Left hindlimb (tissue), 1 donor: ENCODE results near the gene BICC1.
"Not testable (repeated sequence)": the region's sequence is repeated elsewhere in the genome, so short reads cannot be mapped to it uniquely, and the experiment has no call there.

Experiments
- DNase-seq: peaks from one replicate; pipeline ENCODE4 v3.0.0-alpha.2; 2018

The BICC1 gene

DNA sequence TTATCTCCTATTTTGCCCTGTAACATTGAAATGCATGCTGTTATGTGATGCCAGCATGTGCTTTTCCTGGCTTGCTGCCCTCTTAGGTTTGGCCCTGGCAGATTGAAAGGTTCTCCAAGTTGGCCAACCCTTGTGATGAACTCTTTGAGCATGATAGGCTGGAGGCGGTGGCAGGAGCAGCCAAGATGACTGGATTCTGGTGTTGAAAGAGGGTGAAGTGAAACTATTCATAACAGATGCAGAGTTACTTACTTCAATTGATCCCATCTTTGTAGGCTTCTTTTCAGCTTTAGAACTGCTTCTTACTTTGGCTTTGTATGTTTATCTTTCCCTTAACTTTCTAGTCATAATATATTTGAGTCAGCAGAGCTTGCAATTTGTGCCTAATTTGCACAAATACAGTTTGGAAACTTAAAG, 57.6 kb downstream of the BICC1 start:
- DNase-seq, result no peak

DNA sequence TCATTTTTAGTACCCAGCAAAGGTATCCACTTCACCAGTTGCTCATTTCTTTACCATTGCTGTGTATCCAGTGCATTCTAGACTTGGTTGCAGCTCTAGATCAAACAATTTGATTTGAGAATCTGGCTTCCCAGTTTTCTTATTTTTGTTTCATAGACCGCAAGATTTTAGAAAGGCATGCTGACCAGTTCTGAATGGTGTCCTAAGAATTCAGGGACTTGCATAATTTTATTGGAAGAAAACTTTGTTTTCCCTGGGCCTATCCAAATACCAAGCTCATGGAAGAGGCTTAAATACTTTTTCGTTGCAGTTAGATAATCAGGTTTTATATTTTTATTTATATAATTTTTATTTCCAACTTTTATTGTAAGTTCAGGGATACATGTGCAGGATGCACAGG, 58.3 kb downstream of the BICC1 start:
- no peak for DNase-seq

DNA sequence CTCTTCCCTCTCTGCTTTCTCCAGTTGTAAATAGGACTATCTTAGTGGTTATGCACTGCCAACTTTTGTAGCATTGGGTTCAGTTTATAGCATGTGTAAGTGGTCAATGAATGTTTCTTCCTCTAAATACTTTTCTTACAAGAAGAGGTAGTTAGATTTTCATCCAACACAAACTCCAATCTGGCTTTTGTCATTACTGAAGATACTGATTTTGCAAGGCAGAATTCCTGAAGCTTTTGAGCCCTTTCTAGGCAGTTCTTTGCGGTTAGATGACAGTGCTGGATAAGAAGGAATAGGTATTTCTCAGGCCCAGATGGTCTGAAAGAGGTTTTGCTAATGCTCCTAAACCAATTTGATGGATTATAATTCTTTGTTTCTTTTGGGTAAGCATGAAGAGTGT, 60.5 kb downstream of the BICC1 start:
- DNase-seq, result no peak

DNA sequence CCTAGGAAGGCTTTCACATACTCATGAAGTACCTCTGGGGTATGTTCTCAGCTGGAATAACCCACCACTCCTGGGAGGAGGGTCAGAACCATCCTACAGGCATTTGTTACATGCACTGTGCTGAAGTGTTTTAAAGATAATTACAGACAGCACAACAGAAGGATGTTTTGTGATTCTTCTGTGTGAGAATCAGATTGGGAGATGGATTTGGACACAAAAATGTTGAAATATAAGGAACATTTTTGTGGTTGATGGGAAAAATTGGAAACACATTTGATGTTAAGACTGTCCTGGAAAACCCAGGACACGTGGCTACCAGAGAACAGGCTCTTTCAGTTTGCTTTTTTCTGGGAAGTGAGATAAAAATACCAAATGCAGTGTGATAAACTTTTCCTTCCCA, 61.4 kb downstream of the BICC1 start:
- DNase-seq, result no peak

DNA sequence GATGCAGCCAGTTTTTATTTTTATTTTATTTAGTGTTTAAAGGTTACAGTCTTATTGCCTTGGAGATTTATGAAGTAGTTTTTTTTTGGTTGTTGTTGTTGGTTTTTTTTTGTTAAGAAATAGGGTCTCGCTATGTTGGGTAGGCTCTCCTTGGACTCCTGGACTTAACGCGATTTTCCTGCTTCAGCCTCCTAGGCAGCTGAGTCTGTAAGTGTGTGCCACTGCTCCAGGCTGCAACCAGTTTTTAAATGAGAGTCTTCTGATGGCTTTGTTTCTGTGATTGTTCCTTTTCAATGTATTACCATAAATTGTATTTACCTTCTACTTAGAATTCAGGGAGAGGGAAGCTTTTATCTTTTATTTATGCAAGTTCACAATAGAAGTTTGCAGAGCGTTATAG, 62.8 kb downstream of the BICC1 start:
- DNase-seq, result no peak

DNA sequence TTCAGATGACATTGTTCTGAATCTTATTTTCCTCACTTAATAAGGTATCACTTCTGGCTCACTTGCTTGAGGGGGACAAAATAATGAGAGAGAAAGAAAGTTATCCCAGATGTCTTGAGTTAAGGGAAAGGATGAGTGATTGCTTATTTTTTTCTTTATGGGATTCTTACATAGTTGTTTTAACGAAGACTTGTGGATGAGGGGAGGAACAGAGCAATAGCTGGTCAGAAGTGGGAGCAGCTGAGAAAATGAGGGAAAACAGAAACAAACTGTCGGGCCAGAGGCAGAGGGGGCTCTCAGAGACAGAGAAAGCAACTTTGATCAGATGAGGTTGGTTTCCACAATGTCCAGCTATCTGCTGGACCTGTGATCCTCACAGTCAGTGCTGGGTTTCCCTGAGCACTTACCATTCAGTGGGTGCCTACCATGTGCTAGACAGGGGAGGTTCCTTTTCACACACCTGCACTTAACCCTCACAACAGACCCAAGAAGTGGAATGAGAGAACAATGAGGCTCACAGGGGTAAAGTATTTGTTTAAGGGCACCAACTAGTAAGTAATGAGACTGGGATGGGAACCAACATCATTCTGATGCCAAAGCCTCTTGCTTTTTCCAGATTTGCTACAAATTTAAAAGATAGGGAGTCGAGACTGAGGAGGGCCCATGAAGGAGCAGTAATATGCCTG, 64.2 kb downstream of the BICC1 start:
- DNase-seq, result no peak

DNA sequence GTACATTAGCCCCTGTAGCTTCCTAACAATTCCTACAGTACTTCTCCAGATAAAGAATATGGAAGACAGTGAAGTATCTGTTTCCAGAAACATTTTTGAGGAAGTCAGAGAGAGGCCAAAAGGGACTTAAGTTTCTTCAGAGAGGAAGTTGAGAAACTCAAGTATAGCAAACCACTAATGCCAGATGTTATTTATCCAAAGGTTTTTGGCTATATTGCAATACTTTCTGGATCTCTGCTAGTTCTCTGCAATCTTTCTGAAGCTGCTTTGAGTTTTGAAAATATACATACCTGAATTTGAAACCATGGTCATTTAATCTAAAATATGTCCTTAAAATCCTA, 64.7 kb downstream of the BICC1 start:
- no peak for DNase-seq

DNA sequence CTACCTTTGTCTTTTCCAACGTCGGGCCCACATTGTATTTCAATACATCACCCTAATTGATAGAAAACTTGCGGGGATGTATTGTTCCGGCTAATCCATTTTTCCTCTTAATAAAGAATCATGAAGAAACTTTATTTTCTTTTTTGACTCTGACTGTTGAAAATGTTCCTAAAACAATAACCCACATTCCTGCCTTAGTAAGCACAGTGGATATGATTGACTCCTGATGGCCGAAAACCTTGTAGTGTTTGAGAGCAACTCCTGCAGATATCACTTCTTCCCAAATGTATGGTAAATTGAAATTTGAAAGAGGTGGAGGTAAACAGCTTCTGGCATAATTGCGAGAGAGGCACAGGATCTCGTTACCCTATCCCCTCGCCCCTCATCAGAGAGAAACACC, 65.7 kb downstream of the BICC1 start:
- no peak for DNase-seq

DNA sequence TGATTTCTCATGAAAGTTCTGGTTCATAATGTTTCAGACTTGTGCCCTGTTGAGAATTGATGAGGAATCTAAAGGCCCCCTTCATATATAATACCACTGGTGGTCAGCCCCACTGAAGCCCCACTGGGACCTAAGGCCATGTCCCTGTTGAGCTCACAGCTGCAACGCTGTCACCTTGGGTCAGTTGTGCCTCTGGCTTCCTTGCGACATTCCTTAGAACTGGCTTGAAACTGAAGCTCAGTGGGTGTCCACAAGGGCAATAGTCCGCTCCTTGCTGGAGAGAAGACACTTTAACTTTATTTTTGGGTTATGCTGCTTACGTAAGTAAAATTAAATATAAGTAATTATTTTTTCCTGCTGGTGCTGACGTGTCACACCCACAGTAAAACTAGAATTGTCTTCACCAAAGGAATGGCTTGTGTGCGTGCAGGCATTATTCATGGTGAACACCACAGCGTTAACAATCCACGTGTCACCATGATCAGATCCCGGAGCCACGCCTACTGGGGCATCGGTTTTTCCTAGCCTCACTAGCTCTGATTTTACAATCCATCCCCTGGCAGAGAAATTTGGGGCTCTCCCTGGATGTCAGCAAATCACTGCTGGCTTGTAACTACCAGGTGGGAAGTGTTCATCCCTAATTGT, 66.5 kb downstream of the BICC1 start:
- DNase-seq, result no peak

DNA sequence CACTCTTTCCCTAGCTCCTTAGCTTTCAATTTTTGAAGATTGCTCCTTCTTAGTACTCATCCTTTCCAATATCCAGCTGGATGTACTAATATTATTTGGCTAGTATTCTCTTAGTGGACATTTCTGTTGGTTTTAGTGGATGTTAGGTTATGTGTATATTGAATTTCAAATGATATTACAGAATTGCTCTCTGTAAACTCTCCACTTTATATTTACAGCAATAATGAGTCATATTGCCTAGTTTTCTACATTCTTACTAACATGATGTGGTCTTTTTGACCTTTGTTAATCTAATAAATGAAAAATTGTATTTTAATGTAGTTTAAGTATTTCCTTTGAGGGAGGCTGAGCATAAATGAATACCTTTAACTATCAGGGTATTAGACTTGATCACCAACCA, 69.4 kb downstream of the BICC1 start:
- DNase-seq, result no peak

DNA sequence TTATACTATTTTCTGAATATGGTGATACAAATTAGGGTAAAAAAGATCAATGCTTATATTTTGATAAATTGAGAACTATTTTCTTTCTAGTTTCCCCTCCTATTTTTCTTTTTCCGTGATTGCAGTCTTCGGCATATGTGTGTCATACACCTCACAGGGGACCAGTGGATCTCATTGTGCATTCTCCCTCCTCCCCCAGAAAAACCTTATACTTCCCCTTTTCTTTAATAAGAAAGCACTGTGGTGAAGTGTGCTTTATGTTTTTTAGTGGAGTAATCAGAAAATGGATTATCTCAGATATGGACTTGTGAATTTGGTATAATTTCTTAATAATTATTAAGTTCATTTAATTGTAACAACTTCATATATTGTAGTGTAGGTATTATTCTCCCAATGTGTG, 72.8 kb downstream of the BICC1 start:
- no peak for DNase-seq

DNA sequence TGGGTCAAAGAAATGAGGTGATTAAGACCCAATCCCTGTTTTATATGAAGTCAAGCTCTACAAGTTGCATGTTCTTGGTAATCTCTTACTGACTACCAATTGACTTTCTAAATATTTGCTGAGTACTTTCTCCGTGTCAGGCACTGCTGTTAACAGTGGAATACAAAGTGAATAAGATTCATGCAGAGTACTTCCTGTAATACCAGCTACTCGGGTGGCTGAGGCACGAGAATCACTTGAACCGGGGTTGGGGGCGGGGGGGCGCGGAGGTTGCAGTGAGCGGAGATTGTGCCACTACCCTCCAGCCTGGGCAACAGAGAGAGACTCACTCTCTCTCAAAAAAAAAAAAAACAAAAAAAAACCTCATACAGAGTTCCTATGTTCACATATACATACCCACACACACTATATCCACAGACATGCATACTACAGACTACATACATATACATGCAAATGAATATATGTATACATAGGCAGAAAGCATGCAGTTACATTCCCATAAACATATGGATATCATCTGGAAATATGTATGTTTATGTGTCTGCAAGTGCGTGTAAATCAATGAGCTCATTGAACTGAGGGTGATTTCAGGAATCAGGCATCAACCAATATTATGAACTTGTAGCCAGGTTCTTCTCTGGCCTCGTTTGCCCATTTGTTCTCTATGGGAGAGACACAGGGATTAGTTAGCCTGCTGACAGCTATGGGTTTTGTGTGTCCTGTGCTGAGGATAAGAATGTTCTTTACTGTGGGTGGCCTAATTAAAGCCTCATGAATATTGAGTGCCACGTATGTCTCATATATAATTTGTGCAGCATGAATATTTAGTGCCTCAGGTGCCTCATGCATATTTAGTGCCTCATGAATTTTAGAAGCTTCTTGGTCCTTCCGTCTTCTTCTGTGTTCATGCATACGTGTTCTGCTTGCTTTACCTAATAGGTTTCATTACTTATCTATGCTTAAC, 73.9 kb downstream of the BICC1 start:
- no peak for DNase-seq

DNA sequence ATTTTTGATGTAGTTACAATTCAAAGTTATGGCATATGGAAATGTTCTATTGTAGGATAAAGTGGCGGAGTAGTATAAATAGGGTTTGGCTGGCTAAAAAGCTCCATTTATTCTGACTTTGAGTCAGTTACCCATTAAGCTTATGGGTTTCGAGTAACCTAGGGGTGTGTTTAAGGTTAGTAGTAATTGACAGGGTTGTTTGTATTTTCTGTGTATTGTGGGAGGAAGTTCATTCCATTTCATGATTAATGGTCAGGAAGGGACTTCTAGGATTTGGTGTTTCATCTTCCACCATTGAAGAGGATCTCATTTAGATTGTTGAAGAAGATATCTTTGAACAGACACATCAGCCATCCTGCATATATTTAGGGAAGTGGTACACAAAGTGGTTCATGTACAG, 75.0 kb downstream of the BICC1 start:
- DNase-seq, result no peak

DNA sequence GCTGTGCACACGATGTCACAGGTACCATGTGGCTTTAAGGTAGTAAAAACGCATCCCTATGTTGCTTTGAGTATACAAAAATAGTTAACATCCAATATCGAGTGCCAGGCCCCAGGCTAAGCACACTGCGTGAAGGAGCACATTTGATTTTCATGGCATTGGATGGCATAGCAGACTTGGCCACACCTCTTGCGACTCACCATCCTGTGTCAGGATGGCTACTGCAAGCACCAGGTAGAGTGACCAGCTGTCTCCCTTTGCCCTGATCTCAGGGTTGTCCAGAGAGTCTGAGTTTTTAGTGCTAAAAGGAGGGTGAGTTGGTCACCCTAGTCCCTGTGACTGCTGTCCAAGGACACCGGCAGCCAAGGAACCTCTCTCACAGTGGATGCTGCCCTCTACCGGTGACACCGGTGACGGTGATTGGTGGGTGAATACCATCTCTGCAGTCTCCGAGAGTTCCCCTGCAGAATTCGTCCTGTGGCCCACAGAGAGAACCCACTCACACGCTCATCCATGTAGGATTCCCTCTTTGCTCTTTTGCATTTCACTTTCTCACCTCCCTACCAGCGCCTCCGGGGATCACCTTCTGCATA, 76.1 kb downstream of the BICC1 start:
- DNase-seq, result no peak

DNA sequence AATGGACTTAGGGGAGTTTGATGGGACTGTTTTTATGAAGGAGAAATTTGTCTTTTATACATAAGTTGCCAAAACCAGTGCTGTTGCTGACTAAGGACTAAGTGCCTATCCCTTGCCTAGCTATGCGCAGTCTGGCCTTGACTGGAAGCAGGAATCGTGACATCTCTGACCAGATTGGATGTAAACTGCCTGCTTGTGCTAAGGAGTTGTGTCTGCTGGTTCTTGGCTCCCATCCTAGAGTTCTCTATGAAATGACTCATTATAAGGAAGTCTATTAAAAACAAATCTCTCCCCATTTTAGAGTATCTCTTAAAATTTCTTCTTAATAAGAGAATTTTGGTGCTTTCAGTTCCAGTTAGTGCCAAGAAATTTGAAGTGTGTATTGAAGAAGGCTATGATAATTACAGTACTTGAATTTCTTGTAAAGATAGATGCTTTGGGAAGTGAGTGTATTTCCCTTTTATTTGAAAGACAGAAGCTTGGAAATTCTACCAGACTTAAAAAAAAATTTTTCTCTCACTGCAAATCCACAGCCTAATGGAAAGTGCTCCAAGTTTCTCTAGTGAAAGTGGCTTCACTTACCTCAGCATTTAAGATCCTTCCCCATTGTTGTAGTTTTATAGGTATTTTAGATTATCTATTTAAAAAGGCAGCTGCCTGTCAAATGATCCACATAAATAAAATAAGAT, 77.6 kb downstream of the BICC1 start:
- no peak for DNase-seq

DNA sequence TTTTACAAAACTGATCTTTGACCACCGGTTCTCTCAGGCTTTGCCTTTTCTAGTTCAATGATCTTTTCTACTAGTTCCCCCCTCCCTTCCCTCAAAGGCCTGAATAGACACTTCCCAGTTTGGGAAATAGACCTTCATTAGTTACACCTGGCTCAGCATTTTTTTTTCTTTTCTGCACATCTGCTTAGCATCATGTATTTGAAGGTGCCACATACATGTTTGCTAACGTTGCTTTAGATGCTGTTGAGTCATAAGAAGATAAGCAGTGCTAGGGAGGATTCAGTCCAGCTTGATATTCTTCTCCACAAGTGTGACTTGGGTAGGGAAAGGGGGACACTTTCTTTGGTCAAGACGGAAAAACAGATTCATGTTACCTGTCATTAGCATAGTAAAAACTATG, 78.3 kb downstream of the BICC1 start:
- no peak for DNase-seq

DNA sequence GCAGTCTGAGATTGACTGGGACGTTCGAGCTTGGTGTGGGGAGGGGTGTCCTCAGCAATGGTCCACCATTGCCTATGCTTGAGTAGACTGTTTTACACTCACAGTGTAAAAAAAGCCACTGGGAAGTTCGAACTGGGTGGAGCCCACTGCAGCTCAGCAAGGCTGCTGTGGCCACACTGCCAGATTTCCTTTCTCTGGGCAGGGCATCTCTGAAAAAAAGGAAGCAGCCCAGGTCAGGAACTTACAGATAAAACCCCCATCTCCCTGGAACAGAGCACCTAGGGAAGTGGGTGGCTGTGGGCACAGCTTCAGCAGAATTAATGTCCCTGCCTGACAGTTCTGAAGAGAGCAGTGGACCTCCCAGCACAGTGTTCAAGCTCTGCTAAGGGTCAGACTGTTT, 80.3 kb downstream of the BICC1 start:
- DNase-seq, result no peak

DNA sequence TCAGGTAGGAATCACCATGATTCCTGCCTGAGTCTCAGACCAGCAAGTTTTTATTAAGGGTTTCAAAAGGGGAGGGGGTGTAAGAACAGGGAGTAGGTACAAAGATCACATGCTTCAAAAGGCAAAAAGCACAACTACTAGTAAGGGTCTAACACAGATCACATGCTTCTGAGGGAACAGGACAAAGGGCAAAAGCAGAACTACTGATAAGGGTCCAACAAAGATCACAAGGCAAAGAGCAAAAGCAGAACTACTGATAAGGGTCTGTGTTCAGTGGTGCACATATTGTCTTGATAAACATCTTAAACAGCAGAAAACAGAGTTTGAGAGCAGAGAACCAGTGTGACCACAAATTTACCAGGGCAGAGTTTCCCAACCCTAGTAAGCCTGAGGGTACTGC, 84.5 kb downstream of the BICC1 start:
- not testable (repeated sequence) for DNase-seq

DNA sequence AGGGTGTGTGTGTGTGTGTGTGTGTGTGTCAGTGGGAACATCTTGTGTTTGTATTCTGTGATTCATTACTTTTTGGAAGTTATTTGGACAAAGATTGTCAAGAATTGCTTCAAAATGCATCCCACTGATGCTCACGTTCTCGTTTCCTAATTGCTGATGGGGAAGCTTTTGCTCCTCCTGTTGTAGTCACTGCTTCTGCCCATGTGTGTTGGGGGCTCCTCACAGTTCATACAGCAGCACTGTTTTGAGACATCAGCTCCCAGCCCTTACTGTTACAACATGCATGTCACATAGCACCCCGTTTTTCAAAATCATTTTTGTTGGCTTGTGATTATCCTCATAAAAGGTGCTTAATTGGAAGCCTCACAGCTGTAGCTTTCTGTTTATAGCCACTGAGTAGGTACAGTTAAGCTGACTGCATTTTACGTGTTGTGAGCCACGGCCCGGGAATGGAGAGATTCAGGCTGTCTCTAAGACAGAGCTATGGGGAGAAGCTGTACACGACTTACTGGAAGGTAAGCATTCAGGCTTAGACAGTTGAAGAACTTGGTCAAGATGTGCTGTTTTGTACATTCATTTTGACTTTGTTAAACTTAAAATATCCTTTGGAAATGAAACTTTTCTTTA, 87.4 kb downstream of the BICC1 start:
- DNase-seq, result no peak

DNA sequence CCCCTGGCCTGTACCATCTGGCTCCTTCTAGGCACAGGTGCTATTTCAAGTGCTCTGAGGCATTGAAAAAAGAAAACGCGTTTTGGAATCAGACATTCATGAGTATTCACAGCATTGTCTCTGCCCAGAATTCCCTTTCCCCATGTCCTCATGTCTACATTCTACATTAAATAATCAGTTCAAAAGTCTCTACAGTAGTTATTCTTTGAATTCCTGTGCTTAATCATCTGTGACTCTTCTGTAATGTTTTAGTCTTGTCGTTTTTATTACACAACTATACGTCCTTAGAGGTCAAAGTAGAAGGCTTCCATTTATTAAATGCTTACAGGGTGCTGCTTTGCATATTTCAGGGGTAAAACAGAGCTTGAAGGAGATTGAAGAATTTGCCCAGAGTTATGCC, 95.7 kb downstream of the BICC1 start:
- no peak for DNase-seq

DNA sequence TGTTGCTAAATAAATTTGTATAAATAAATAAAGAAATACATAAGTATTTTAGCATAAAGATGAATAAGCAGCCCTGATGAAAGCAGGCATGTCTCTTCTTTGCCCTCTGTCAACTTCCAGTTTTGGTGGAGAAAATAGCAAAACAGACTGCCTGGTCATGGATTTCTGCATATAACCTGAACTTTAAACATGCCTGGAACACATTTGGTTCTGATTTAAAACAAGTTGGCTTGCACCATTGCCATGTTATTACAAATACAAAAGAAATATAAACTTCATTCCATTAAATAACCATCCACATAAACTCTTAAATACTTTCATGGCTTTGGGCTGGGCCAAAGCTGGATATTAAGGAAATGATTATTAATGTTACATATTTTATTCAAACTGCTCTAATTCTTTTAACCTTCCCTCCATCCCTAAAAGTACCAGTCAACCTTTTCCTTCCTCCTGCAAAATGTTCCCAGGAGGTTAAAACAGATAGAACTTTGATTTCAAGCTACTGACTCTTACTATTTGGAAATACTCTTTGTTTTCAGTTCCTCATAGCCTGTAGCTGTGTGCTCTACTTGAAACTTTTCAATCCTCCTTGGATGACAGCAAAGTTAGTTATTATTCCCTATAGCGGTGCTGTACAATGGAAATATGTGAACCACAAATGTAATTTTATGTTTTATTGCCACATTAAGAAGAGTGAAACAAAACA, 96.3 kb downstream of the BICC1 start:
- DNase-seq, result no peak
